Activated T-cell treated with anti-CD3 and anti-CD28 coated beads, Interleukin-2, amount 50 U/mL, for 72 hours (primary cell): ENCODE data around the gene PFKFB1. TPM values are rescaled to one million over a fixed set of nuclear protein-coding genes. Genes with fewer than 3 reads are reported as not detected.
"Not testable (repeated sequence)": the region's sequence is repeated elsewhere in the genome, so short reads cannot be mapped to it uniquely, and the experiment has no call there.

ENCODE experiments used
- ATAC-seq, 2 donors: fragments of 150-1000 bp; cut with Tn5 transposase; replicated peaks in 1 of 2; 2 replicates each; pipeline ENCODE4 v1.10.0; 2021; ENCODE audit warnings: moderate library complexity in 2 of 2, mild to moderate bottlenecking in 1 of 2
- DNase-seq, 2 donors: peaks; one replicate each; pipeline ENCODE4 v3.0.0; 2021 to 2022; ENCODE audit warnings: mixed read lengths in 1 of 2
- H3K27ac Mint-ChIP-seq: one replicate; pipeline ENCODE4 v1.8.0; 2022; ENCODE audit warnings: mild to moderate bottlenecking, moderate library complexity, mixed read lengths
- H3K27me3 Mint-ChIP-seq: one replicate; pipeline ENCODE4 v1.8.0; 2022; ENCODE audit warnings: low read depth, mixed read lengths
- H3K36me3 Mint-ChIP-seq, 2 donors: one replicate each; pipeline ENCODE4 v1.8.0; 2022; ENCODE audit warnings: mixed read lengths in 2 of 2, mild to moderate bottlenecking in 1 of 2; ENCODE audit not compliant: insufficient read depth in 2 of 2
- H3K4me1 Mint-ChIP-seq: one replicate; pipeline ENCODE4 v1.8.0; 2022; ENCODE audit warnings: low read depth, mixed read lengths
- H3K4me3 Mint-ChIP-seq, 2 donors: one replicate each; pipeline ENCODE4 v1.8.0; 2022; ENCODE audit warnings: mild to moderate bottlenecking in 2 of 2, mixed read lengths in 2 of 2, moderate library complexity in 2 of 2
- H3K9me3 Mint-ChIP-seq, 2 donors: one replicate each; pipeline ENCODE4 v1.8.0; 2022; ENCODE audit warnings: mixed read lengths in 2 of 2
- total RNA-seq, 2 donors: library from RNA; stranded (reverse); gene quantifications; one replicate each; pipeline ENCODE4 v1.2.3, GENCODE V29; 2022

The PFKFB1 gene
- total RNA-seq, 2 donors from 2014 or later = 1.6 TPM

GRCh38 chrX:55007656-55008055 lies 13.7 kb upstream of the PFKFB1 start:
- ATAC-seq (no peak), DNase-seq (no peak)
- Mint-ChIP-seq H3K9me3 (no peaks in the 10 kb centered on the region), H3K4me3 (no peak overlapping the region), H3K27me3 (no peaks in the 10 kb centered on the region), H3K27ac (no peak overlapping the region), H3K36me3 (peaks cover 7 to 10% of the 10 kb centered on the region in 2 donors), H3K4me1 (peaks cover 12% of the 10 kb centered on the region)

GRCh38 chrX:55006827-55007621 lies 13.0 kb upstream of the PFKFB1 start:
- H3K9me3 Mint-ChIP-seq = no peaks in the 10 kb centered on the region
- ATAC-seq = no peak
- H3K4me3 Mint-ChIP-seq = no peak overlapping the region
- H3K4me1 Mint-ChIP-seq = peaks cover 18% of the 10 kb centered on the region
- H3K27ac Mint-ChIP-seq = no peak overlapping the region
- H3K36me3 Mint-ChIP-seq = peaks cover 7 to 10% of the 10 kb centered on the region in 2 donors
- no peak for DNase-seq
- no peaks in the 10 kb centered on the region for H3K27me3 Mint-ChIP-seq

GRCh38 chrX:55005256-55005655 lies 11.3 kb upstream of the PFKFB1 start:
- H3K36me3 Mint-ChIP-seq = peaks cover 11 to 12% of the 10 kb centered on the region in 2 donors
- no peak overlapping the region for H3K27ac Mint-ChIP-seq
- peaks cover 31% of the 10 kb centered on the region for H3K4me1 Mint-ChIP-seq
- no peaks in the 10 kb centered on the region for H3K9me3 Mint-ChIP-seq
- H3K4me3 Mint-ChIP-seq = no peak overlapping the region
- no peak for ATAC-seq
- DNase-seq = no peak
- no peaks in the 10 kb centered on the region for H3K27me3 Mint-ChIP-seq

GRCh38 chrX:55004231-55004630 lies 10.2 kb upstream of the PFKFB1 start:
- Mint-ChIP-seq H3K9me3 (no peaks in the 10 kb centered on the region), H3K4me1 (peaks cover 38% of the 10 kb centered on the region), H3K4me3 (no peak overlapping the region), H3K27ac (no peak overlapping the region), H3K27me3 (no peaks in the 10 kb centered on the region), H3K36me3 (peaks cover 11 to 12% of the 10 kb centered on the region in 2 donors)
- ATAC-seq (no peak), DNase-seq (no peak)

DNA sequence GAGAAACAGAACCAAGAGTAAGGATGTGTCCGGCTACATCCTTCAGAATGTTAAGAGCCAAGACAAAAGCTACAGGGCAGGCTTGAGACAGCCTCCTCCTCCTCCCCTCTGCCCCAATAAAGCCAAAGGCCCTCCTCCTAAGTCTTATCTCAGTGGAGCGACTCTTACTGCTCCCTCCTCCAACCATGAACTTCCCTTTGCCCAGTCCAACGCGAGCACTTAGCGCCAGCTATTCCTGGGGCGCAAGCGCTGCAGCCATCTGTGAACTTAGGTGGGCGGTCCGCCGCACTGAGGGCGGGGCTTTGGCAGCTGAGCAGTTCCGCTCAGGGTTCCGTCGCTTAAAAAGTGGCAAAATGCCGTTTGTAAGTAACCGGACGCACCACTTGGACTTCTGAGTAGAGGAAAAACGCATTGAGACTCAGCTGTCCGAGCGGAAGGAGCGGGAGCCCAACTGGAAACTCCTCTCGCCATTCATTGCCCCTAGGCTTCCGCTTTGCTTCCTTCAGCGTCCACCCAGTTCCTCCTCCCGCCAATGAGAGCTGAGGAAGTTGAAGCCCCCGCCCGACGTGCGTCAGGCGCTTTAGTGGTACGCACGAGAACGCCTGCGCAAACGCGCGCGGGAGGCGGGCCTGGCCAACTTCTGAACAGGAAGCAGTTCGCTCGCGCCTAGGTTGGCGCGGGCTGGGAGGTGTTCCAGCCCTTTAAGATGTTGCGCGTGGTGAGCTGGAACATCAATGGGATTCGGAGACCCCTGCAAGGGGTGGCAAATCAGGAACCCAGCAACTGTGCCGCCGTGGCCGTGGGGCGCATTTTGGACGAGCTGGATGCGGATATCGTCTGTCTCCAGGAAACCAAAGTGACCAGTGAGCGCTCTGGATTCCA lies 6.0 kb upstream of the PFKFB1 start, which contains the start of gene APEX2:
APEX2 (plus strand) TSS at position 647 of the 882 bp plus-strand sequence; CDS start at position 707, 60 bp downstream.
- peaks cover 7 to 8% of the 10 kb centered on the region in 2 donors for H3K36me3 Mint-ChIP-seq
- peak; percentile 86 to 89 for DNase-seq
- peaks cover 34% of the 10 kb centered on the region for H3K4me1 Mint-ChIP-seq
- H3K9me3 Mint-ChIP-seq = no peaks in the 10 kb centered on the region
- peak within 1 kb of the TSS; percentile 99 for H3K27ac Mint-ChIP-seq
- peak; percentile 96 to 97 for ATAC-seq
- H3K27me3 Mint-ChIP-seq = peaks cover 7% of the 10 kb centered on the region
- H3K4me3 Mint-ChIP-seq = peak within 1 kb of the TSS; percentile 91 to 99

DNA sequence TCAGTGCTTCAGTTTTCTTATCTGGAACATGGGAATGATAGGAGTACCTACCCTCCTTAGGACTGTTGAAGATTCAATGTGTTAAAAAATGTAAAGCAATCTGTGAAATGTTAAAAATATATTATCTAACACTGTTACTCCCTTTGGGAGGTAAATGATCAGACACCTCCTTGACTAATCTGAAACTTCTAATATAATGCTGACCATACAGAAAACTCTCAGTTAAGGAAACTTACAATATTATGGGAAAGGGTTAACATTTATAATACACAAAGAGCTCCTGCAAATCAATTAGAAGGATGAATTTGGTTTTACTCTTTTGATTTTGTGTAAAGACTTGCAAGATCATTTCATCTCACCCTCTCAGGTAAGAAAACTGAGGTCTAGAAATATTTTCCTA lies 1.6 kb upstream of the PFKFB1 start:
- Mint-ChIP-seq H3K9me3 (no peaks in the 10 kb centered on the region), H3K27me3 (peaks cover 22% of the 10 kb centered on the region), H3K36me3 (peaks cover 0 to 2% of the 10 kb centered on the region in 2 donors), H3K27ac (no peak overlapping the region), H3K4me1 (peaks cover 9% of the 10 kb centered on the region), H3K4me3 (no peak overlapping the region)
- no peak for DNase-seq
- no peak for ATAC-seq

DNA sequence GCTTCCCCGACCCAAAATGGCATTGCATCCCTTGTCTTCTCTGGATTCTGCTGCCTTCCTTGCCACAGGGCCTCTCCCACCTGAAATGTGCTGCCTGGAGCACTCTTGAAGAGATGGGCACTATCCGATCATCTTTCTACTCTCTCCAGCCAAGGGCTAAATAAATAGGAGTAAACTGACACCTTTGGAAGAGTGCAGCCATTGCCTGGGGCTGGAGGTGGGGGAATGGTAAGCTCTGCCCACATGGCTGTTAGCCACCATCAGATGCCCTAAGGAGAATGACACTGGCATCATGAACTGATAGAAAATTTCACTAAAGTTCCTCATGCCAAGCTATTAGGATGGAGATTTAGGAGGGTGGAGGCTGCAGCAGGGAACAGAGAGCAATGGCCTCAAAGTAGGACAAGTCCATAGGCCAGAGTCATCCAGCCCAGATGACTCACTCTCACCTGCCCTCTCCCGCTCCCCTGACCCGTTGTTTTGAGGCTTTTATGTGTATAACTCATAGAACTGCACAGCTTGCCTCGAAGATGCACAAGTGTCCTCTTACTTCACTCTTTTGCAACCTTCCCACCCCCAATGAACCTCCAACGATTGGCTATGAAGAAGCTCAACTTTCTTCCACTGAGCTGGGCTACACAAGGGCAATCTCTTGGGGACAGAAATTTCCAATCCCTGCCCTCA lies 822 bp upstream of the PFKFB1 start:
- ATAC-seq (no peak), DNase-seq (no peak)
- Mint-ChIP-seq H3K9me3 (no peaks in the 10 kb centered on the region), H3K27ac (no peak overlapping the region), H3K4me1 (peaks cover 8% of the 10 kb centered on the region), H3K27me3 (peaks cover 22% of the 10 kb centered on the region), H3K4me3 (no peak overlapping the region), H3K36me3 (no peaks in the 10 kb centered on the region)

GRCh38 chrX:54992911-54993622 lies 921 bp downstream of the PFKFB1 start:
- H3K4me3 Mint-ChIP-seq = no peak overlapping the region

DNA sequence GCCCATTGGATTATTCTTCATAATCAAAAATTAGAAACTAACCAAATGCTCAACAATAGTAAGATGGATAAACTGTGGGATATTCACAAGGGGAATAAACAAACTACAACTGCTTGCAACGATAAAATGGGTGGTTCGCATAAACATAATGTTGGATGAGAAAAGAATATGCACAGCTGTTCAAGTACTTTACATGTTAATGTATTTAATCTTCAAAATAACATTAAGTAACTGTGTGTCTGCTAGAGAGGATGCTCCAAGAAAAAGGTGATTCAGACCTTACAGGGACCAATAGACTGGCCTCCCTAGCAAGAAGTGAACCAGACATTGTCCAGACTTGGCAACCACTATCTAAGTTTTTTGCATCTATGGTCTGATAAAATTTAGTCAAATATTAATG lies 2.3 kb downstream of the PFKFB1 start:
- Mint-ChIP-seq H3K27me3 (peaks cover 28% of the 10 kb centered on the region), H3K27ac (no peak overlapping the region), H3K36me3 (no peaks in the 10 kb centered on the region), H3K4me1 (no peaks in the 10 kb centered on the region), H3K4me3 (no peak overlapping the region), H3K9me3 (peaks cover 0 to 1% of the 10 kb centered on the region in 2 donors)
- no peak for ATAC-seq
- DNase-seq = no peak

More at GRCh38 chrX:54992911-54993622, 921 bp downstream of the PFKFB1 start:
- ATAC-seq (no peak), DNase-seq (no peak)
- H3K27ac Mint-ChIP-seq = no peak overlapping the region
- no peaks in the 10 kb centered on the region for H3K4me1 Mint-ChIP-seq
- H3K27me3 Mint-ChIP-seq = peaks cover 22% of the 10 kb centered on the region
- H3K36me3 Mint-ChIP-seq = no peaks in the 10 kb centered on the region
- H3K9me3 Mint-ChIP-seq = no peaks in the 10 kb centered on the region

DNA sequence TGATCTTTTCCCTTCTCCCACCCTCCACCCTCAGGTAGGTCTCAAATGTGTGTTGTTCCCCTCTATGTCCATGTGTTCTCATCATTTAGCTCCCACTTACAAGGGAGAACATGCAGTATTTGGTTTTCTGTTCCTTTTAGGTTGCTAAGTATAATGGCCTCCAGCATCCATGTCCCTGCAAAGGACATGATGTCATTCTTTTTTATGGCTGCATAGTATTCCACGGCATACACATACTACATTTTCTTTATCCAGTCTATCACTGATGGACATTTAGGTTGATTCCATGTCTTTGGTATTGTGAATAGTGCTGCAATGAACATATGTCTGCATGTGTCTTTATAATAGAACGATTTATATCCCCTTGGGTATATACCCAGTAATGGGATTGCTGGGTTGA lies 10.7 kb downstream of the PFKFB1 start:
- peaks cover 22% of the 10 kb centered on the region for H3K27me3 Mint-ChIP-seq
- DNase-seq, H3K27ac Mint-ChIP-seq, H3K4me1 Mint-ChIP-seq, H3K4me3 Mint-ChIP-seq, ATAC-seq, H3K9me3 Mint-ChIP-seq, H3K36me3 Mint-ChIP-seq: not testable (repeated sequence)

GRCh38 chrX:54980334-54980733 lies 13.7 kb downstream of the PFKFB1 start:
- no peak overlapping the region for H3K4me3 Mint-ChIP-seq
- H3K36me3 Mint-ChIP-seq = no peaks in the 10 kb centered on the region
- H3K9me3 Mint-ChIP-seq = no peaks in the 10 kb centered on the region
- no peak for ATAC-seq
- no peak overlapping the region for H3K27ac Mint-ChIP-seq
- H3K27me3 Mint-ChIP-seq = peaks cover 13% of the 10 kb centered on the region
- no peaks in the 10 kb centered on the region for H3K4me1 Mint-ChIP-seq
- no peak for DNase-seq

- Mint-ChIP-seq H3K4me1 (no peaks in the 10 kb centered on the region), H3K27me3 (peaks cover 8% of the 10 kb centered on the region), H3K36me3 (no peaks in the 10 kb centered on the region), H3K9me3 (no peaks in the 10 kb centered on the region), H3K4me3 (no peak overlapping the region), H3K27ac (no peak overlapping the region)
- no peak for ATAC-seq
- DNase-seq = no peak
Measured at GRCh38 chrX:54979432-54979831, 14.6 kb downstream of the PFKFB1 start.
